ENCODE measurements around the gene FAM117B. TPM values are rescaled to one million over a fixed set of nuclear protein-coding genes. Genes with fewer than 3 reads are reported as not detected.

The FAM117B gene
- total and polyA plus RNA-seq, 4 donors, result 0.65 to 3.4 (median 2.4) TPM

DNA sequence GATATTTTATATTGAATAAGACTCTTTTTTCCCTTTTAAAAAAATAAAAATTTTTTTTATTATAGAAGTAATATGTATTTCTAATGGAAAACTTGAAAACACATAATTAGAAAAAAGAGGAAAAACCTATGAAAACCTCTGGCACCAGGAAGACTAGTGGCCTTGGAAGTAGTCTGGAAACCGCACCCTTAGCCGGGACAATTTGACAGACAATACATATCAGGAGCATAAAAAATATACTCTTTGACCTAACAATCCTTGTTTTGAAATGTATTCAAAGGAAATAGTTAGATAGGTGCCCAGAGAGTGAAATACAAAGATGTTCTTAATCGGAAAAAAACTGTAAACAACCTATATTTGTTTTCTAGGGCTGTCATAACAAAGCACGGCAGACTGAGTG, 34.9 kb upstream of the FAM117B start:
- DNase-seq (ENCODE audit: low spot score), result no peak
- no peak overlapping the region for H3K4me3 ChIP-seq (ENCODE audit: low read depth in 1 of 3, low read length in 3 of 3)
- H3K27ac ChIP-seq (ENCODE audit: low read depth in 1 of 2, low read length in 2 of 2), result no peak overlapping the region
- H3K36me3 ChIP-seq (ENCODE audit: control insufficient read depth in 4 of 4, insufficient read depth in 3 of 4, low read depth in 1 of 4, low read length in 3 of 4), result no peaks in the 10 kb centered on the region
- no peak for TF ChIP-seq HNF4A (conservative IDR thresholded peaks at IDR 0.05)
- 69% methylated on average over 4 of the region's 4 CpGs for WGBS
- no peaks in the 10 kb centered on the region for H3K9me3 ChIP-seq (ENCODE audit: control insufficient read depth in 4 of 4, low read length in 3 of 4)
- no peak overlapping the region for H3K9ac ChIP-seq (ENCODE audit: low read depth in 1 of 2, low read length in 2 of 2)
- H3K4me1 ChIP-seq (ENCODE audit: control insufficient read depth in 4 of 4, insufficient read depth in 4 of 4, low read length in 3 of 4), result no peaks in the 10 kb centered on the region
- H3K27me3 ChIP-seq (ENCODE audit: control insufficient read depth in 4 of 4, insufficient read depth in 4 of 4, low read length in 3 of 4), result no peaks in the 10 kb centered on the region

DNA sequence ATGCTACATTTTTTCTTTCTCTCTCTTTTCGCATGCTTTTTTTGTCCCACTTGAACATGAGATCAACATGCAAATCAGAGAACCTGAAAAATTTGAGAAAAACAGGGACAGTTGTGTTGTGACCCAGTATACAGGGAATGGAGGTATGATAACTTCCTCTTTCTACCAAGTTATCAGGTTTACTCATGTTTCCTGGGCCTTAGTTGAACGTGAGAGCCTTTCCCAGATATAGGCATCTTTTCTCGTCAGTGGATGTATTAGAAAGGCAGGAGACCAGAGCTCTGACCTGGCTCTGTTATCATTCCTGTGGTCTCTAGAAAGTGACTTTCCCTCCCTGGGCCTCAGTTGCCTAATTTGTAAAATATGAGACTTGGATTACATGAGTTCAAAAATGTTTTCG, 30.1 kb upstream of the FAM117B start:
- no peaks in the 10 kb centered on the region for H3K9me3 ChIP-seq (ENCODE audit: control insufficient read depth in 4 of 4, low read length in 3 of 4)
- no peaks in the 10 kb centered on the region for H3K4me1 ChIP-seq (ENCODE audit: control insufficient read depth in 4 of 4, insufficient read depth in 4 of 4, low read length in 3 of 4)
- no peak overlapping the region for H3K9ac ChIP-seq (ENCODE audit: low read depth in 1 of 2, low read length in 2 of 2)
- H3K36me3 ChIP-seq (ENCODE audit: control insufficient read depth in 4 of 4, insufficient read depth in 3 of 4, low read depth in 1 of 4, low read length in 3 of 4), result no peaks in the 10 kb centered on the region
- no peak for DNase-seq (ENCODE audit: low spot score)
- no peak overlapping the region for H3K4me3 ChIP-seq (ENCODE audit: low read depth in 1 of 3, low read length in 3 of 3)
- WGBS, result 87% methylated on average over 4 of the region's 4 CpGs
- no peaks in the 10 kb centered on the region for H3K27me3 ChIP-seq (ENCODE audit: control insufficient read depth in 4 of 4, insufficient read depth in 4 of 4, low read length in 3 of 4)
- H3K27ac ChIP-seq (ENCODE audit: low read depth in 1 of 2, low read length in 2 of 2), result no peak overlapping the region
- no peak for TF ChIP-seq GABPA (IDR thresholded peaks at IDR 0.05 in 1 of 2, conservative IDR thresholded peaks at IDR 0.05 in 1 of 2)
- no peak for TF ChIP-seq TAF1 (conservative IDR thresholded peaks at IDR 0.05)
- no peak for TF ChIP-seq HNF4A (conservative IDR thresholded peaks at IDR 0.05)

DNA sequence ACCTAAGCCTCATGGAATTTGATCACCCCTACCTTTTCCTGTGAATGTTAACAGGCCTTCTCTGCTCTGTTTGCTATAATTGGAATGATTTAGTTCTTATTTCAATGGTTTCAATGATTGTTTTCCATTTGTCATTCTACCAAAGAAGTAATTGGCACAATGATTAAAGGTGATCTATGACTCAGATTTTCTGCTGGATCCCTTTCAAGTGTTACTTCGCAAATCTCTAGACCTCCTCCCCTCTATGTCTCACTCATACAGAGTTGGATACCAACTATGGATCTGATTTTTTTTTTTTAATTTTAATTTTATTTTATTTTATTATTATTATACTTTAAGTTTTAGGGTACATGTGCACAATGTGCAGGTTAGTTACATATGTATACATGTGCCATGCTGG, 29.6 kb upstream of the FAM117B start:
- no peak for DNase-seq (ENCODE audit: low spot score)
- TF ChIP-seq, protein P1, sequence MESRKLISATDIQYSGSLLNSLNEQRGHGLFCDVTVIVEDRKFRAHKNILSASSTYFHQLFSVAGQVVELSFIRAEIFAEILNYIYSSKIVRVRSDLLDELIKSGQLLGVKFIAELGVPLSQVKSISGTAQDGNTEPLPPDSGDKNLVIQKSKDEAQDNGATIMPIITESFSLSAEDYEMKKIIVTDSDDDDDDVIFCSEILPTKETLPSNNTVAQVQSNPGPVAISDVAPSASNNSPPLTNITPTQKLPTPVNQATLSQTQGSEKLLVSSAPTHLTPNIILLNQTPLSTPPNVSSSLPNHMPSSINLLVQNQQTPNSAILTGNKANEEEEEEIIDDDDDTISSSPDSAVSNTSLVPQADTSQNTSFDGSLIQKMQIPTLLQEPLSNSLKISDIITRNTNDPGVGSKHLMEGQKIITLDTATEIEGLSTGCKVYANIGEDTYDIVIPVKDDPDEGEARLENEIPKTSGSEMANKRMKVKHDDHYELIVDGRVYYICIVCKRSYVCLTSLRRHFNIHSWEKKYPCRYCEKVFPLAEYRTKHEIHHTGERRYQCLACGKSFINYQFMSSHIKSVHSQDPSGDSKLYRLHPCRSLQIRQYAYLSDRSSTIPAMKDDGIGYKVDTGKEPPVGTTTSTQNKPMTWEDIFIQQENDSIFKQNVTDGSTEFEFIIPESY (IDR thresholded peaks at IDR 0.05), result no peak
- TF ChIP-seq NR2F2 (IDR thresholded peaks at IDR 0.05) (no peak), EGR1 (IDR thresholded peaks at IDR 0.05; ENCODE audit: low read depth in 2 of 2) (no peak), FOXA1 (IDR thresholded peaks at IDR 0.05) (no peak), TAF1 (conservative IDR thresholded peaks at IDR 0.05) (no peak), RAD21 (IDR thresholded peaks at IDR 0.05) (no peak), FOXA2 (IDR thresholded peaks at IDR 0.05) (no peak), RXRA (IDR thresholded peaks at IDR 0.05) (no peak), HNF4A (conservative IDR thresholded peaks at IDR 0.05) (no peak)
- TF ChIP-seq, protein P2, sequence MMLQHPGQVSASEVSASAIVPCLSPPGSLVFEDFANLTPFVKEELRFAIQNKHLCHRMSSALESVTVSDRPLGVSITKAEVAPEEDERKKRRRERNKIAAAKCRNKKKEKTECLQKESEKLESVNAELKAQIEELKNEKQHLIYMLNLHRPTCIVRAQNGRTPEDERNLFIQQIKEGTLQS (IDR thresholded peaks at IDR 0.05), result no peak
- H3K27me3 ChIP-seq (ENCODE audit: control insufficient read depth in 4 of 4, insufficient read depth in 4 of 4, low read length in 3 of 4), result no peaks in the 10 kb centered on the region
- H3K4me3 ChIP-seq (ENCODE audit: low read depth in 1 of 3, low read length in 3 of 3), result no peak overlapping the region
- WGBS, result 97% methylated on average over 1 of the region's 1 CpG
- H3K36me3 ChIP-seq (ENCODE audit: control insufficient read depth in 4 of 4, insufficient read depth in 3 of 4, low read depth in 1 of 4, low read length in 3 of 4), result no peaks in the 10 kb centered on the region
- no peak overlapping the region for H3K27ac ChIP-seq (ENCODE audit: low read depth in 1 of 2, low read length in 2 of 2)
- no peaks in the 10 kb centered on the region for H3K9me3 ChIP-seq (ENCODE audit: control insufficient read depth in 4 of 4, low read length in 3 of 4)
- no peak overlapping the region for H3K9ac ChIP-seq (ENCODE audit: low read depth in 1 of 2, low read length in 2 of 2)
- H3K4me1 ChIP-seq (ENCODE audit: control insufficient read depth in 4 of 4, insufficient read depth in 4 of 4, low read length in 3 of 4), result no peaks in the 10 kb centered on the region

DNA sequence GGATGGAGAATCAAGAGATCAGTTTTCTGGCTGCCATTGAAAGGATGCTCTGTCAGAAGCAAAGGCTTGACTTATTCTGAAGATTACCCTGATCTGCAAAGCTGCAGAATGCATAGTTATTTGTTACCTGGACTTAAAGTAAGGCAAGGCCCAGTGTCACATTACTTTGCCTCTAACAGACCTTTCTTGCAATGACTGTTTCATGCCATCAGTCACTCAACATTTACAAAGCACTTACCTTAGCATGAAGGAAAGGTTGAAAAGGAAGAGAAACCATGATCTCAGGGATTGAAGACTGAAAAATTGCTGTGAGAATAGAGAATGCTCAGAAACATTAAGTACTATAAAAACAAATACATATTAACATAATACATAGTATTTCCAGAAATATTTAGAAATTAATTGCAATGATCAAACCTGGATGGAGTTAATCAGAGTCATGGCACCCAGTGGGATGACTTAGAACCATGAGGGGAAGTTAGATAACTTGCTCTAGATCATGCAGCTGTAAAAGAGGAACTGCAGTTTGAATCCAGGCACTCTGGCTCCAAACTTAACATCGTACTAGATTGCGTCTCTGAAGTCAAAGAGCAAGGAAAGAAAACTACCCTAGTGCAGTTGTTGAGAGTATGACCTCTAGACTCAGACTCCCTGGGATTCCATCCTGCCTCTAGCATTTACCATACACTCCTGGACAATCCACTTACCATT, 26.5 kb upstream of the FAM117B start:
- 80% methylated on average over 2 of the region's 2 CpGs for WGBS

More for the DNA sequence above, 26.5 kb upstream of the FAM117B start:
- no peaks in the 10 kb centered on the region for H3K36me3 ChIP-seq (ENCODE audit: control insufficient read depth in 4 of 4, insufficient read depth in 3 of 4, low read depth in 1 of 4, low read length in 3 of 4)
- H3K9ac ChIP-seq (ENCODE audit: low read depth in 1 of 2, low read length in 2 of 2), result no peak overlapping the region
- no peak overlapping the region for H3K4me3 ChIP-seq (ENCODE audit: low read depth in 1 of 3, low read length in 3 of 3)
- no peak for DNase-seq (ENCODE audit: low spot score)
- H3K9me3 ChIP-seq (ENCODE audit: control insufficient read depth in 4 of 4, low read length in 3 of 4), result no peaks in the 10 kb centered on the region
- H3K27me3 ChIP-seq (ENCODE audit: control insufficient read depth in 4 of 4, insufficient read depth in 4 of 4, low read length in 3 of 4), result no peaks in the 10 kb centered on the region
- TF ChIP-seq FOXA2 (IDR thresholded peaks at IDR 0.05), result no peak
- TF ChIP-seq JUND (IDR thresholded peaks at IDR 0.05), result no peak
- TF ChIP-seq YY1 (IDR thresholded peaks at IDR 0.05), result no peak
- no peak for TF ChIP-seq HNF4A (conservative IDR thresholded peaks at IDR 0.05)
- no peak for TF ChIP-seq HNF4G (IDR thresholded peaks at IDR 0.05)
- TF ChIP-seq, protein P3, sequence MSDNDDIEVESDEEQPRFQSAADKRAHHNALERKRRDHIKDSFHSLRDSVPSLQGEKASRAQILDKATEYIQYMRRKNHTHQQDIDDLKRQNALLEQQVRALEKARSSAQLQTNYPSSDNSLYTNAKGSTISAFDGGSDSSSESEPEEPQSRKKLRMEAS (IDR thresholded peaks at IDR 0.05), result no peak
- H3K27ac ChIP-seq (ENCODE audit: low read depth in 1 of 2, low read length in 2 of 2), result no peak overlapping the region
- H3K4me1 ChIP-seq (ENCODE audit: control insufficient read depth in 4 of 4, insufficient read depth in 4 of 4, low read length in 3 of 4), result no peaks in the 10 kb centered on the region
